ENCODE data around the gene CCDC78. TPM values are rescaled to one million over a fixed set of nuclear protein-coding genes. Genes with fewer than 3 reads are reported as not detected.

Gene CCDC78
- total RNA-seq, 2 experiments from 2014 or later = 1.2 to 2.7 TPM

DNA sequence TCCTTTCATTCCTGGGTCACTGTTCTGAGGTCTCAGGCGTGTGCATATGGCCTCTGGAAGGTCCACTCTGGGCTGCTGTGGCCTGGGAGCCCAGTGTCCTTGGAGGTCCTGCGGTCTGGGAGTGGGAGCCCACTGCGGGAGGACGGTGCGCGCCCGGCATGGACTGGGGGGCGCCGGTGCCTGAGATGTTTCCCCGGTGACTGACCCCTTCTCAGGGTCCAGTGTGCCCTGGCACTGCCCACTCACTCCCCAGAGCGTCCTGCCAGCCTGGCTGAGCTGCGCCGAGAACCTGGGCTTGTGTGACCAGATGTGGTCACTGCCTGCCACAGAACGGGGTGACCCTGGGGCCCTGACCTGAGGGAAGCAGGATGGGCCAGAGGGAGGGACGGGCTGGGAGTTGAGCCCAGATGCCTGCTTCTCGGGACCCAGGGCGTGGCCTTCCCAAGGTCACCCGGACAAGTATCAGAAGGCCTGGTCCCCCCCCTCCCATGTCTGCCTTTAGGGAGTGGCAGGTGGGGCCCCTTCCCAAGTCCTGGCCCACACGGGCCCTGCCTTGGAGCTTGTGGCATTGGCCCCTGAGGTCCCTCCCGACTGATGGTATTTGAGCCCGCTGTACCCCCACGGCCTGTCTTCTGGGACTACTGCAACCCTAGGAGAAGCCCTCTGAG lies 51.9 kb downstream of the CCDC78 start:
- Histone ChIP-seq H3K4me3 (ENCODE audit: low read length) (no peak overlapping the region), H3K27ac (ENCODE audit: low read depth in 1 of 2, low read length in 2 of 2) (no peak overlapping the region), H3K4me1 (ENCODE audit: insufficient read depth, low read length) (peaks cover 34% of the 10 kb centered on the region), H3K9me3 (ENCODE audit: control insufficient read depth in 1 of 2, insufficient read depth in 1 of 2, low read length in 2 of 2) (no peaks in the 10 kb centered on the region), H3K36me3 (ENCODE audit: insufficient read depth, low read length) (peaks cover 34% of the 10 kb centered on the region), H3K27me3 (ENCODE audit: control insufficient read depth in 1 of 2, insufficient read depth in 2 of 2, low read length in 2 of 2) (peaks cover 8 to 12% of the 10 kb centered on the region in 2 experiments)
- ATAC-seq (ENCODE audit: poor library complexity) (no peak), DNase-seq (no peak)
- Mint-ChIP-seq H3K36me3 (ENCODE audit: low read depth) (peaks cover 15% of the 10 kb centered on the region), H3K27ac (no peak overlapping the region), H3K27me3 (no peaks in the 10 kb centered on the region), H3K4me1 (ENCODE audit: low read depth) (peaks cover 18% of the 10 kb centered on the region), H3K9me3 (no peaks in the 10 kb centered on the region), H3K4me3 (peak overlapping the region; percentile 65)
- TF ChIP-seq, protein P1, sequence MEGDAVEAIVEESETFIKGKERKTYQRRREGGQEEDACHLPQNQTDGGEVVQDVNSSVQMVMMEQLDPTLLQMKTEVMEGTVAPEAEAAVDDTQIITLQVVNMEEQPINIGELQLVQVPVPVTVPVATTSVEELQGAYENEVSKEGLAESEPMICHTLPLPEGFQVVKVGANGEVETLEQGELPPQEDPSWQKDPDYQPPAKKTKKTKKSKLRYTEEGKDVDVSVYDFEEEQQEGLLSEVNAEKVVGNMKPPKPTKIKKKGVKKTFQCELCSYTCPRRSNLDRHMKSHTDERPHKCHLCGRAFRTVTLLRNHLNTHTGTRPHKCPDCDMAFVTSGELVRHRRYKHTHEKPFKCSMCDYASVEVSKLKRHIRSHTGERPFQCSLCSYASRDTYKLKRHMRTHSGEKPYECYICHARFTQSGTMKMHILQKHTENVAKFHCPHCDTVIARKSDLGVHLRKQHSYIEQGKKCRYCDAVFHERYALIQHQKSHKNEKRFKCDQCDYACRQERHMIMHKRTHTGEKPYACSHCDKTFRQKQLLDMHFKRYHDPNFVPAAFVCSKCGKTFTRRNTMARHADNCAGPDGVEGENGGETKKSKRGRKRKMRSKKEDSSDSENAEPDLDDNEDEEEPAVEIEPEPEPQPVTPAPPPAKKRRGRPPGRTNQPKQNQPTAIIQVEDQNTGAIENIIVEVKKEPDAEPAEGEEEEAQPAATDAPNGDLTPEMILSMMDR (IDR thresholded peaks at IDR 0.05) = no peak
- ChIA-PET CTCF (no interaction called here), POLR2A (no interaction called here)
- intact Hi-C loops (cut with DNase I, micrococcal nuclease) = no loop called here

DNA sequence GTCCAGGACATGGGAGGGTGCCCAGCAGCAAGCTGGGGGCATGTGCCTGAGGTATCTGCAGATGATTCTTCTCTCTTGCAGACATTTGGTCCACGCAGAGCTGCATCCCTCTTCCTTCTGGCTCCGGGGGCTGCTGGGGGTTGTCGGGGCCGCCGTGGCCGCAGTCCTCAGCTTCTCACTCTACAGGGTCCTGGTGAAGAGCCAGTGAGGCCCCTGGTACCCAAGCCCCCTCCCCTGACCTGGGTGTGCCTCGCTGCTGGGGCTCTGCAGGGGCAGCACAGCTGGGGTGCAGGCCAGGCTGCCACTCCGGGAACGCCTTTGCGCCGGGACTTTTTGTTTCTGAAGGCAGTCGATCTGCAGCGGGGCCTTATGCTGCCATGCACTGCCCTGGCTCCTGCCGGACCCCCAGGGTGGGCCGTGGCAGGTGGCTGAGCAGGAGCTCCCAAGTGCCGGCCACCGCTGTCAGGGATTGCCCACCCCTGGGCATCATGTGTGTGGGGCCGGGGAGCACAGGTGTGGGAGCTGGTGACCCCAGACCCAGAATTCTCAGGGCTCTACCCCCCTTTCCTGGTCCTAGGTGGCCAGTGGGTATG lies 52.7 kb downstream of the CCDC78 start:
- no peak for ATAC-seq (ENCODE audit: poor library complexity)
- CTCF ChIA-PET = no interaction called here
- TF ChIP-seq, protein P1 (IDR thresholded peaks at IDR 0.05) = no peak
- POLR2A ChIA-PET = no interaction called here
- Histone ChIP-seq H3K27me3 (ENCODE audit: control insufficient read depth in 1 of 2, insufficient read depth in 2 of 2, low read length in 2 of 2) (peaks cover 8 to 12% of the 10 kb centered on the region in 2 experiments), H3K36me3 (ENCODE audit: insufficient read depth, low read length) (peaks cover 35% of the 10 kb centered on the region), H3K4me1 (ENCODE audit: insufficient read depth, low read length) (peaks cover 37% of the 10 kb centered on the region), H3K9me3 (ENCODE audit: control insufficient read depth in 1 of 2, insufficient read depth in 1 of 2, low read length in 2 of 2) (no peaks in the 10 kb centered on the region), H3K27ac (ENCODE audit: low read depth in 1 of 2, low read length in 2 of 2) (no peak overlapping the region), H3K4me3 (ENCODE audit: low read length) (no peak overlapping the region)
- DNase-seq = no peak
- H3K4me3 Mint-ChIP-seq = no peak overlapping the region
- no peaks in the 10 kb centered on the region for H3K9me3 Mint-ChIP-seq
- intact Hi-C loops (cut with DNase I, micrococcal nuclease) = no loop called here
- peaks cover 15% of the 10 kb centered on the region for H3K36me3 Mint-ChIP-seq (ENCODE audit: low read depth)
- H3K27ac Mint-ChIP-seq = no peak overlapping the region
- H3K4me1 Mint-ChIP-seq (ENCODE audit: low read depth) = peaks cover 11% of the 10 kb centered on the region
- H3K27me3 Mint-ChIP-seq = no peaks in the 10 kb centered on the region

DNA sequence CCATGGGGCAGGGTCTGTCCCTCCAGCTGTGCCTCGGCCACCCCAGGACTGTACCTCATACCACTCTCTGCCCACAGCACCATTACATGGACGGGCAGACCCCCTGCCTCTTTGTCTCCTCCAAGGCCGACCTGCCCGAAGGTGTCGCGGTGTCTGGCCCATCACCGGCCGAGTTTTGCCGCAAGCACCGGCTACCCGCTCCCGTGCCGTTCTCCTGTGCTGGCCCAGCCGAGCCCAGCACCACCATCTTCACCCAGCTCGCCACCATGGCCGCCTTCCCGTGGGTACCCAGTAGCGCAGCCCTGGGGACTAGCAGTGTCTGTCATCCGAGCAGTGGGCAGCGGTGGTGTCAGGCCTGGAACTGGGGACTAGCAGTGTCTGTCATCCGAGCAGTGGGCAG lies 53.4 kb downstream of the CCDC78 start:
- no peaks in the 10 kb centered on the region for H3K27me3 Mint-ChIP-seq
- Histone ChIP-seq H3K4me3 (ENCODE audit: low read length) (no peak overlapping the region), H3K36me3 (ENCODE audit: insufficient read depth, low read length) (peaks cover 35% of the 10 kb centered on the region), H3K4me1 (ENCODE audit: insufficient read depth, low read length) (peaks cover 40% of the 10 kb centered on the region), H3K27me3 (ENCODE audit: control insufficient read depth in 1 of 2, insufficient read depth in 2 of 2, low read length in 2 of 2) (peaks cover 8 to 12% of the 10 kb centered on the region in 2 experiments), H3K27ac (ENCODE audit: low read depth in 1 of 2, low read length in 2 of 2) (no peak overlapping the region), H3K9me3 (ENCODE audit: control insufficient read depth in 1 of 2, insufficient read depth in 1 of 2, low read length in 2 of 2) (no peaks in the 10 kb centered on the region)
- ChIA-PET CTCF (no interaction called here), POLR2A (no interaction called here)
- no peaks in the 10 kb centered on the region for H3K9me3 Mint-ChIP-seq
- H3K4me1 Mint-ChIP-seq (ENCODE audit: low read depth) = peaks cover 11% of the 10 kb centered on the region
- TF ChIP-seq, protein P1 (IDR thresholded peaks at IDR 0.05) = no peak
- peaks cover 15% of the 10 kb centered on the region for H3K36me3 Mint-ChIP-seq (ENCODE audit: low read depth)
- intact Hi-C loops (cut with DNase I, micrococcal nuclease) = no loop called here
- ATAC-seq (ENCODE audit: poor library complexity) (no peak), DNase-seq (no peak)
- no peak overlapping the region for H3K4me3 Mint-ChIP-seq
- H3K27ac Mint-ChIP-seq = no peak overlapping the region

Small RNAs within 50 kb of the gene (microRNA-seq; reads per million reads assigned to microRNA genes)
- gene MIR662 (ENCODE audit: borderline microRNAs expressed, borderline replicate concordance) = not detected

Other genes with a start within 250 kb of the CCDC78 start
- gene CAPN15, start 198.7 kb downstream of the CCDC78 start, total RNA-seq = 10 to 100 TPM; 35.5 to 36.9 TPM
- not detected for gene PRR35, start 166.0 kb downstream of the CCDC78 start, total RNA-seq
- gene NHLRC4, start 159.4 kb downstream of the CCDC78 start, total RNA-seq = under 1 TPM; 0.45 to 0.55 TPM
- gene PIGQ, start 156.5 kb downstream of the CCDC78 start, total RNA-seq = 10 to 100 TPM; 22.8 to 27.0 TPM
- gene RAB40C, start 136.4 kb downstream of the CCDC78 start, total RNA-seq = 1 to 10 TPM; 8.9 to 9.5 TPM
- gene WFIKKN1, start 95.5 kb downstream of the CCDC78 start, total RNA-seq = under 1 TPM; 0.64 to 0.99 TPM
- 10 to 100 TPM; 39.5 to 39.6 TPM for gene METTL26, start 90.1 kb downstream of the CCDC78 start, total RNA-seq
- gene MCRIP2, start 84.6 kb downstream of the CCDC78 start, total RNA-seq = 10 to 100 TPM; 11.4 to 14.6 TPM
- 10 to 100 TPM in 1 of 2 experiments, 1 to 10 TPM in 1; 8.1 to 10.3 TPM for gene WDR90, start 77.1 kb downstream of the CCDC78 start, total RNA-seq
- 100 to 1,000 TPM; 202 to 209 TPM for gene RHOT2, start 58.3 kb downstream of the CCDC78 start, total RNA-seq
- gene RHBDL1, start 50.8 kb downstream of the CCDC78 start, total RNA-seq = 1 to 10 TPM; 6.6 to 6.9 TPM
- gene STUB1, start 46.0 kb downstream of the CCDC78 start, total RNA-seq = 10 to 100 TPM; 46.9 to 53.9 TPM
- 10 to 100 TPM; 22.0 to 23.6 TPM for gene JMJD8, start 42.1 kb downstream of the CCDC78 start, total RNA-seq
- 10 to 100 TPM; 12.1 to 12.6 TPM for gene WDR24, start 36.0 kb downstream of the CCDC78 start, total RNA-seq
- gene FBXL16, start 20.6 kb downstream of the CCDC78 start, total RNA-seq = 10 to 100 TPM; 11.0 to 11.7 TPM
- 1 to 10 TPM; 2.6 to 3.2 TPM for gene METRN, start 11.3 kb downstream of the CCDC78 start, total RNA-seq
- gene ANTKMT, start 5.3 kb downstream of the CCDC78 start, total RNA-seq = 1 to 10 TPM; 8.1 TPM
- gene HAGHL, start 663 bp upstream of the CCDC78 start, total RNA-seq = 1 to 10 TPM; 7.1 to 9.2 TPM
- 10 to 100 TPM; 33.3 to 38.2 TPM for gene CIAO3, start 14.6 kb upstream of the CCDC78 start, total RNA-seq
- gene MSLN, start 34.3 kb upstream of the CCDC78 start, total RNA-seq = not detected
- 10 to 100 TPM; 12.8 to 15.0 TPM for gene RPUSD1, start 61.9 kb upstream of the CCDC78 start, total RNA-seq
- 10 to 100 TPM; 30.7 to 31.1 TPM for gene CHTF18, start 62.2 kb upstream of the CCDC78 start, total RNA-seq
- not detected for gene GNG13, start 74.3 kb upstream of the CCDC78 start, total RNA-seq
- 10 to 100 TPM; 26.8 to 27.6 TPM for gene LMF1, start 244.5 kb upstream of the CCDC78 start, total RNA-seq